SK-N-MC (cell line): ENCODE data around the gene OCA2.

Experiments
- EZH2 ChIP-seq: fragments of 200-600 bp; sonication (generic); IDR thresholded peaks from one replicate; pipeline ENCODE4 v1.6.1; 2017; ENCODE audit warnings: antibody characterized with exemption
- POLR2AphosphoS5 ChIP-seq: IDR thresholded peaks from 2 replicates; pipeline ENCODE4 v1.6.1; 2012; ENCODE audit warnings: mild to moderate bottlenecking, low read depth, low read length, borderline replicate concordance

DNA sequence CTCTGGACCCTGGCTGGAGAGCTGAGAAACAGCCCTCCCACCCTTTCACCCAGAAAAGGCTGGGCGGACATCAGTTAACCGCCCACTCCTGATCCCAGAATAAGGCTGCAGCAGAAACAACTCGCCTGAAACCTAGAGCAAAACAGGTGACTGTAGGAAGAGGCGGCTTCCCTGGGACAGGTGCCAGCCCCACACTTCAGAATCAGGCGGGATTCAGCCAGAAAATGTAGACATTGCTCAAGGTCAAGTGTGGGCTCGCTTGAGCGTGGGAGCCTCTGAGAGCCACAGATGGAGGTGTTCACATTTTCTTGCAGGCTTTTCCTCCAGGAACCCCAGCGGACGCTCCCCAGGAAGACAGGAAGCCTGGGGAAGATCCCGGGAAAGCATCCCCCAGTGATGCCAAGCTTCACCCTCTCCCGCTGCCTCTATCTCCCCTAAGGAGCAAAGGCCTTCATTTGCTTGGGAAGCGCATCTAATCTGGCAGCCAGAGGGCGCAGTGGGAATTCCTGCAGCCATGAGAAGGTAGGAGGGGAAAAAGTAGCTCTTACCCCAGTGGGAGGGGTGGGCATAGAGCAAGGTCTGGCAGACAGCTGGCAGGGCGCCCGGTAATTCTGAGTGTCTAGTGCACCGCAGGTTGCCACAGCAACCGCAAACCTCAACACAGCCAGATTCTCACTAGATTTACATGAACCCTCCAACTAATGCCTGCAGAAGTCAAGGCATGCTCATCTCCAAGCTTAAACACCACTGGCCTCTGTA, 77.7 kb downstream of the OCA2 start:
- TF ChIP-seq EZH2: no peak
- no peak for TF ChIP-seq POLR2AphosphoS5
